ENCODE measurements around the gene CGRRF1. TPM values are rescaled to one million over a fixed set of nuclear protein-coding genes. Genes with fewer than 3 reads are reported as not detected.

CGRRF1 gene
- total and polyA plus RNA-seq, 10 of the 15 experiments (the other 5 are each of a cell fraction or from before 2014, with no cell fraction given) = 5.5 to 47.7 (median 13.5) TPM

DNA sequence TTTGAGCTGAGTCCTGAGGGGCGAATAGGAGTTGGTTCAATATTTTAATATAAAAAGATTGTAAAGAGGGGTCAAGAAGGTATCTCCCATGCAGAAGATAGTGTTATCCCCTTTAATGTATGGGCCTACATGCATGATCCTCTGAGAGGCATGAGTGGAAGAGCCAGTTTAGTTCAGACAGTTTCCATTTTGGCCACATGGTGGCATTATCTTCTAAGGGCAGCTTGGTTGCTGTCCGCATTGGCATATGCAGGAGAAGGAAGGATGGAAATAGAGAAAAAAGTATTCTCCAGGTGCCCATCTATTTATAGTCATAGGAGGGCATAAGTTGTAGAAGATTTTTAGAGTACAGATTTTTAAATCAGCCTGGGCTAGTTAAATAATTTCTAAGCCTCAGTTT, 62.6 kb downstream of the CGRRF1 start (continued):
- peak; percentile 61 for TF ChIP-seq RAD21 (IDR thresholded peaks at IDR 0.05; ENCODE audit: insufficient read depth, low read depth, low read length)

DNA sequence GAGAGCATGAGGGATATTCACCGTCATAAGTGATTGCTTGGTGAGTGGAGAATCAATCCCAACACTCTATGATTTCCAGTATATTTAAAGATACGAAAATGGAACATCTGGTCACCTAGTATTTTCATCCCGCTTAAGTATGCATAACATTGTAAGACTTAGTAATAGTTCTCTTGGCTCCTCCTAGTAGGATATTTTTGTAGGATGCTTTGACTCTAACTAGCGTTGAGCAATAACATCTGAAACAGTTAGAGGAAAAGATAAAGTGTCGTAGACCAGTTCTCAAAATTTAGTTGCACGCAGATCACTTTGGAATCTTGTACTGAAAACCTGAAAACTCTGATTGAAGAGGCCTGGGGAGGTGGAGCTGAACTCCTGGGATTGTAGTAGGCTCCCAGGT, 64.8 kb downstream of the CGRRF1 start:
- no peaks in the 10 kb centered on the region for H3K4me1 ChIP-seq (ENCODE audit: control insufficient read depth, insufficient read depth, low read length)
- ChIA-PET SMC1A (ENCODE audit: uncharacterized antibody, unreplicated experiment) (interaction anchor here (1.5 to 1.9 kb wide), 2 partner anchors 10 to 199 kb away, joined by 5 to 7 read pairs; no protein-coding TSS in a partner anchor), RAD21 (ENCODE audit: unreplicated experiment) (no interaction called here), POLR2A (no interaction called here), CTCF (interaction anchor here (1.2 to 2.1 kb wide), 3 partner anchors 11 to 116 kb away, joined by 5 to 15 read pairs (median 5); no protein-coding TSS in a partner anchor)
- H4K20me1 ChIP-seq (ENCODE audit: control insufficient read depth, insufficient read depth) = no peaks in the 10 kb centered on the region
- H3K27ac ChIP-seq (ENCODE audit: control insufficient read depth, insufficient read depth) = no peak overlapping the region
- in situ Hi-C loops (cut with MboI) (no loop called here), intact Hi-C loops (cut with micrococcal nuclease; ENCODE audit: unreplicated experiment) (no loop called here)
- FAIRE-seq (no peak), ATAC-seq (no peak), DNase-seq (ENCODE audit: low read depth, low spot score) (no peak)
- H3K79me2 ChIP-seq (ENCODE audit: control insufficient read depth, insufficient read depth, low read length) = no peaks in the 10 kb centered on the region
- H3K9me3 ChIP-seq (replicated peaks; ENCODE audit: control insufficient read depth, insufficient read depth, low read length) = peaks cover 3% of the 10 kb centered on the region; the same call in 2 of the 3 replicates
- H3K27me3 ChIP-seq (replicated peaks in 1 of 2; ENCODE audit: control insufficient read depth in 2 of 2, insufficient read depth in 2 of 2, low read length in 1 of 2) = no peaks in the 10 kb centered on the region
- TF ChIP-seq SMC3 (IDR thresholded peaks at IDR 0.05; ENCODE audit: borderline replicate concordance, low read length) = no peak
- TF ChIP-seq ZBED1 (IDR thresholded peaks at IDR 0.05; ENCODE audit: borderline replicate concordance) = no peak
- TF ChIP-seq SMARCA5 (IDR thresholded peaks at IDR 0.05) = no peak
- no peak for TF ChIP-seq CREM (IDR thresholded peaks at IDR 0.05; ENCODE audit: low read depth)
- no peak for TF ChIP-seq POLR2AphosphoS5 (IDR thresholded peaks at IDR 0.05; ENCODE audit: low read length)
- no peak for TF ChIP-seq CEBPB (IDR thresholded peaks at IDR 0.05; ENCODE audit: borderline replicate concordance in 1 of 2, low read depth in 2 of 2, low read length in 2 of 2)
- no peak for TF ChIP-seq SUZ12 (IDR thresholded peaks at IDR 0.05; ENCODE audit: unreplicated experiment)
- TF ChIP-seq RAD21 (IDR thresholded peaks at IDR 0.05; ENCODE audit: insufficient read depth, low read depth, low read length) = no peak
- TF ChIP-seq, protein P1, sequence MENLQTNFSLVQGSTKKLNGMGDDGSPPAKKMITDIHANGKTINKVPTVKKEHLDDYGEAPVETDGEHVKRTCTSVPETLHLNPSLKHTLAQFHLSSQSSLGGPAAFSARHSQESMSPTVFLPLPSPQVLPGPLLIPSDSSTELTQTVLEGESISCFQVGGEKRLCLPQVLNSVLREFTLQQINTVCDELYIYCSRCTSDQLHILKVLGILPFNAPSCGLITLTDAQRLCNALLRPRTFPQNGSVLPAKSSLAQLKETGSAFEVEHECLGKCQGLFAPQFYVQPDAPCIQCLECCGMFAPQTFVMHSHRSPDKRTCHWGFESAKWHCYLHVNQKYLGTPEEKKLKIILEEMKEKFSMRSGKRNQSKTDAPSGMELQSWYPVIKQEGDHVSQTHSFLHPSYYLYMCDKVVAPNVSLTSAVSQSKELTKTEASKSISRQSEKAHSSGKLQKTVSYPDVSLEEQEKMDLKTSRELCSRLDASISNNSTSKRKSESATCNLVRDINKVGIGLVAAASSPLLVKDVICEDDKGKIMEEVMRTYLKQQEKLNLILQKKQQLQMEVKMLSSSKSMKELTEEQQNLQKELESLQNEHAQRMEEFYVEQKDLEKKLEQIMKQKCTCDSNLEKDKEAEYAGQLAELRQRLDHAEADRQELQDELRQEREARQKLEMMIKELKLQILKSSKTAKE (IDR thresholded peaks at IDR 0.05; ENCODE audit: low read depth, poor library complexity, severe bottlenecking) = no peak
- TF ChIP-seq SIX5 (IDR thresholded peaks at IDR 0.05; ENCODE audit: low read depth, low read length, severe bottlenecking) = no peak
- no peak for TF ChIP-seq IKZF2 (IDR thresholded peaks at IDR 0.05)
- no peak for TF ChIP-seq TARDBP (IDR thresholded peaks at IDR 0.05; ENCODE audit: borderline replicate concordance)
- TF ChIP-seq, protein P2, sequence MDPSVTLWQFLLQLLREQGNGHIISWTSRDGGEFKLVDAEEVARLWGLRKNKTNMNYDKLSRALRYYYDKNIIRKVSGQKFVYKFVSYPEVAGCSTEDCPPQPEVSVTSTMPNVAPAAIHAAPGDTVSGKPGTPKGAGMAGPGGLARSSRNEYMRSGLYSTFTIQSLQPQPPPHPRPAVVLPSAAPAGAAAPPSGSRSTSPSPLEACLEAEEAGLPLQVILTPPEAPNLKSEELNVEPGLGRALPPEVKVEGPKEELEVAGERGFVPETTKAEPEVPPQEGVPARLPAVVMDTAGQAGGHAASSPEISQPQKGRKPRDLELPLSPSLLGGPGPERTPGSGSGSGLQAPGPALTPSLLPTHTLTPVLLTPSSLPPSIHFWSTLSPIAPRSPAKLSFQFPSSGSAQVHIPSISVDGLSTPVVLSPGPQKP (IDR thresholded peaks at IDR 0.05; ENCODE audit: low read depth, low read length) = no peak
- no peak for TF ChIP-seq MYB (IDR thresholded peaks at IDR 0.05; ENCODE audit: borderline replicate concordance, low read depth, low read length)
- TF ChIP-seq IRF4 (IDR thresholded peaks at IDR 0.05; ENCODE audit: low read depth, low read length) = no peak
- TF ChIP-seq RCOR1 (conservative IDR thresholded peaks at IDR 0.05; ENCODE audit: low read depth, low read length) = no peak
- H2AFZ ChIP-seq (ENCODE audit: control insufficient read depth, low read depth, low read length) = no peak overlapping the region
- BruUV-seq (replicated peaks) = no TSS peak
- no peaks in the 10 kb centered on the region for H3K36me3 ChIP-seq (ENCODE audit: control insufficient read depth in 2 of 2, insufficient read depth in 2 of 2, low read length in 1 of 2)
- no peak overlapping the region for H3K4me3 ChIP-seq
- WGBS (ENCODE audit: insufficient coverage, insufficient replicate concordance, low lambda C conversion rate, missing lambda C conversion rate) = 98% methylated on average over 6 of the region's 6 CpGs
- no peak overlapping the region for H3K4me2 ChIP-seq (ENCODE audit: control insufficient read depth, insufficient read depth)
- no peak overlapping the region for H3K9ac ChIP-seq (ENCODE audit: control insufficient read depth, insufficient read depth, low read length)

Data from GM12878 (cell line).